ENCODE measurements around the gene OXSR1.

The OXSR1 gene

DNA sequence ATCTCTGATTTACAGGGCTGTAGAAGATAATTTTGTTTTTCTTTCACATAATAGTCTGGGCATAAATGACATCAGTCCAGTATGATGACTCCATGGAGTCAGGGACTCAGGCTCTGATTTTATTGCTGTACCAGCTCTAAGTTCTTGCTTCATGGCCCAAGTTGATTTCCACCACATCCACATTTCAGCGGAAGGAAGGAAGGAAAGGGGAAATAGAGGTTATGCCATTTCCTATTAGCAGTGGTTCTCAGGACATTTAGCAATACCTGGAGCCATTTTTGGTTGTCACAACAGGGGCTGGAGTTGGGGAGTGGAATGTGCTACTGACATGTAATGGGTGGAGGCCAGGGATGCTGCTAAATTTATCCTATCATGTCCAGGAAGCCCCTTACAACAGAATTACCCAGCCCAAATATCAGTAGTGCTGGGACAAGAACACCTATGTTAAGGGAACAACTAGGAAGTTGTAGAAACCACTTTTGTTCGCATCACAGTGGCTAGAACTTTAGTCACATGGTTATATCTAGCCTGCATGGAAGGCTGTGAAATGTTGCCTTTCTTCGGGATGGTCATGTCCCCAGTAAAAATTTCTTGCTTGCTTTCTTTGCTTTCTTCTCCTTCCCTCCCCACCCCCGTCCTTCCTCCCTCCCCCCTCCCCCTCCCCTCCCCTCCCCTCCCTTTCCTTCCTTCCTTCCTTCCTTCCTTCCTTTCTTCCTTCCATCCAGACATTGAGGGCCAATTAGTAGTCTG, 42.1 kb downstream of the OXSR1 start:
- DNase-seq (ENCODE audit: low spot score) = no peak
- no peak for TF ChIP-seq CTCF (IDR thresholded peaks at IDR 0.05; ENCODE audit: extremely low read depth, missing control alignments)

DNA sequence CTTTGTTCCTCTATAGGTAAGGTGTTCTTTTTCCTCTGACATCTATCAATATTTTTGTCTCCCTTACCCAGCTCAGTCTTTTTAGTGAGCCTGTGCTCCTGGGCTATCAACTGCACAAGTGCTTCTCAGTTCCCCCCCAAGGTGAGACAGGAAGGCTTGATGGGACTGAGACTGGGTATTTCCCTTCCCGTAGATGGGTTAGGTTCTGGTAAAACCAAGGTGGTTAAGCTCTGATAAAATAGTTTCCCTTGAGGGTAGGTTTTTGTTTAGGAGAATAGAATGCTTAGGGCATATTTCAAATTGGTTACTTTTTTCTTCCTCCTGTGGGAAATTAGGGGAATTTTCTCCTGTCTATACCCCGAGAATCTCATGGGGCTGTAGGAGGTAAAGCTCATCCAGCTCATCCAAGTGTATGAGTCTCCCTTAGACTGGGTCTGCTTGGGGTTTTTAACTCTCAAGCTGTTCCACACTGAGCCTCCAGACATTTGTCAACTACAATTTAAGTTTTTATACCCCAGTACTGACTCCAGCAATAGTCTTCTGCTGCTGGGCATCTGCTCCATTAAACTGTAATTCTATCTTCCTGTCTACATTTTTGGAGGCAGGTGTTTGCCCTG, 44.9 kb downstream of the OXSR1 start:
- DNase-seq (ENCODE audit: low spot score) = peak; percentile 31
- TF ChIP-seq CTCF (IDR thresholded peaks at IDR 0.05; ENCODE audit: extremely low read depth, missing control alignments) = no peak

DNA sequence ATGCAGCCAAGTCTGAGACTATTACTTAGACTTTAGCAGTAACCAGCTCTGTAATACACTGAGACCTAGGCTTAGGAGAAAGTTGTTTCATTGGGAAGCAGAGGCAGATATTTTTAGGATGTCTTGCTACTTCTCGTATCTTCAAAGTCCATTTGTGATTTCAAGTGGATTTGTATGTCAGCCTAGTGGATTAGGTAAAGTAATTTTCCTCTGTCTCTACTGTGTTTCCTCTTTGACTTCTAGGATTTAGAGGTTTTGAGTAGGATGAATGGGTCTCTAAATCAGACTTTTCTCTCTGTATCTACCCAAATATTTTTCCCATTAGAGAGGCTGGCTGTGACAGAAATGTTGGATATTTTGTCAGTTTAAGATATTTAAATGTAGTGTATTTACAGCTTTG, 46.8 kb downstream of the OXSR1 start:
- DNase-seq (ENCODE audit: low spot score) = no peak

DNA sequence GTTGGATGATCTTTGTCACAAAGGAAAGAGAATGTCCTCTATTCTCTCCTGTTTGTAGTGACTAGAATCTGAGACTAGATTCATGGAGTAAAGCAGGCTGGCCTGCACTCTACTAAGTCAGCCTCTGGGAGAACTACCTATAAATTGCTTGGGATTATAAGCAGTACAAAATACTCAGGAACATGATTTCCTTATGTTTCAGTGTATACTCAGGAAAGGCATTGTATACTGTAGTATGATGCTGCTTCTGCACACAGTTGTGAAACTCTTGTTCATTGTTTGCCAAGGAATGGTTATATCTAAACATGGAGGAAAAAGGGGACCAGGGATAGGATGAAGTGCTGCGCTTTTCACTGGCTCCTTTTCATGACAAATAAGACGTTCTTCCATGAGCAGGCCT, 49.2 kb downstream of the OXSR1 start:
- no peak for TF ChIP-seq CTCF (IDR thresholded peaks at IDR 0.05; ENCODE audit: extremely low read depth, missing control alignments)
- no peak for DNase-seq (ENCODE audit: low spot score)

More for the DNA sequence above, 46.8 kb downstream of the OXSR1 start:
- no peak for TF ChIP-seq CTCF (IDR thresholded peaks at IDR 0.05; ENCODE audit: extremely low read depth, missing control alignments)

GRCh38 chr3:38219609-38220197, 54.4 kb downstream of the OXSR1 start:
- TF ChIP-seq CTCF (IDR thresholded peaks at IDR 0.05; ENCODE audit: extremely low read depth, missing control alignments) = no peak
- no peak for DNase-seq (ENCODE audit: low spot score)

DNA sequence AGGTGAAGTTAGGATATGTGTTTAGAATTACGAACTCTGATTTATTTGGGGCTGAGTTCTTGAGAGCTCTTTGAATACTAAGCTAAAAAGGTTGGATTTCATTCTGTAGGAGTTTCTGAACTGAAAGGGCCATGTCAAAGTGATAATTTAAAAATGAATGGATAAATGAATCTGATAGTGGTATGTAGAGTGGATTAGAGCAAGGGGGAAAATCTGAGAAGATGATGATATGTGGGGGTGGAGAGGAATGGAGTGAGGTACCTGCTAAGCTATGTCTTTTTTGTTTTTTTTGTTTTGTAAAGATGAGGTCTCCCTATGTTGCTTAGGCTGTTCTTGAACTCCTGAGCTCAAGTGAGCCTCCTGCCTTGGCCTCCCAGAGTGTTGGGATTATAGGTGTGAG, 55.7 kb downstream of the OXSR1 start:
- no peak for DNase-seq (ENCODE audit: low spot score)
- TF ChIP-seq CTCF (IDR thresholded peaks at IDR 0.05; ENCODE audit: extremely low read depth, missing control alignments) = no peak

DNA sequence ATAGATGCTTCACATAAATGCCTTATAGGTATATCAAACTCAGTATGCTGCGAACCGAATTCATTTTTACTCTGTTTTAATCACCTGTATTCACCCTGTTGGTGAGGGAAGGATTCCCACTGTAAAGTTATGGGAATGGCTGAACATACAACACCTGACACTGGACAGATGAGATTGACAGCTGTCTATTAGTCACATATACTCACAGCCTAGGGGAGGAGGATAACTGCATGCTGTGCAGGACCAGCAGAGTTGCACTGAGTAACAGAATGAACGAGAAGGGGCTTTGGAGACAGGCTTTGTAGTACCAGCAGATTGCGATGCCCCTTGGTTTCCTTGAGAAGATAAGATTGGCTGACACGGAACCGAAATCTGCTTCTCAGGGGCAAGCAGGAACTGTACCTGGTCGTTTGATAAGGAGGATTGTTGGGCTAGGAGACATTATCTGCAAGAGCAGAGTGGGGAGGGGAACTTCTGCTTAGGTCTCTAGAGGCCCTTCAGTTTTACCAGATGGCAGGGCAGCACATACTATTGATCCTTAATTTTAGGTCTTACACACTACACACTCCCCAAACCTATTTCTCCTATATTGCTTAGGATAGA, 56.8 kb downstream of the OXSR1 start:
- DNase-seq (ENCODE audit: low spot score) = no peak
- TF ChIP-seq CTCF (IDR thresholded peaks at IDR 0.05; ENCODE audit: extremely low read depth, missing control alignments) = no peak
